DOHH2 (cell line): ENCODE data around the gene TNFAIP2.

ENCODE experiments used
- CTCF ChIP-seq: fragments of 200-600 bp; sonication (generic); IDR thresholded peaks from one replicate; pipeline ENCODE4 v1.5.1; 2014; ENCODE audit warnings: antibody characterized with exemption, mild to moderate bottlenecking, low read depth, low read length; ENCODE audit not compliant: poor library complexity, severe bottlenecking
- EZH2phosphoT487 ChIP-seq: fragments of 200-600 bp; sonication (generic); IDR thresholded peaks from 2 replicates; pipeline ENCODE4 v1.6.1; 2017; ENCODE audit warnings: borderline replicate concordance, mild to moderate bottlenecking, antibody characterized with exemption, low read length, moderate library complexity, mixed read lengths

- TF ChIP-seq CTCF, result no peak
- no peak for TF ChIP-seq EZH2phosphoT487
Observed at GRCh38 chr14:103151270-103151945, 28.1 kb downstream of the TNFAIP2 start.
